GM21825 (cell line): ENCODE measurements around the gene CDKAL1.

Source experiments
- ATAC-seq: cut with Tn5 transposase; IDR thresholded peaks from one replicate; pipeline ENCODE4 v1.9.1; 2021; ENCODE audit warnings: mild to moderate bottlenecking, moderate library complexity; ENCODE audit not compliant: unreplicated experiment

CDKAL1 gene

DNA sequence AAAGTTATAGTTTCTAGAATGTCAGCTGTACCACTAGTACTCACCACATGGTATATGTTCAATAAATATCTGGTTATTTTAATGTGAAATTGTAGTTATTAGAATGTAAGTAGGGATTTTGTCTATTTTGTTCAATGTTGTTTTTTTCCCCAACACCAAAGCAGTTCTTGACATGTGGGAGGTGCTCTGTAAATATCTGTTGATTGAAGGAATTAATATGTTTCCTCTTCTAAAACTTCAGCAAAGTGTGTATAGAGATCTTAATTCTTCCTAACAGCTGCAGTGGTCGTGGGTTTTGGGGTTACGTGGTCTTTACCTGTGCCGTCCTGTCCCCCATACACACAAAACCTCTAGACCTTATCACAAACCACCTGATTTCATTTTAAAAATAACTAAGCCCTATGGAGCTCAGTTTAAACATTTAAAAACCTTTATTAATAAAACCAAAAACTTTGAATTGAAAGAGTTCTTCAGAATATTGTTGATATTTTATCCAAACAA lies 587.4 kb downstream of the CDKAL1 start:
- no peak for ATAC-seq

DNA sequence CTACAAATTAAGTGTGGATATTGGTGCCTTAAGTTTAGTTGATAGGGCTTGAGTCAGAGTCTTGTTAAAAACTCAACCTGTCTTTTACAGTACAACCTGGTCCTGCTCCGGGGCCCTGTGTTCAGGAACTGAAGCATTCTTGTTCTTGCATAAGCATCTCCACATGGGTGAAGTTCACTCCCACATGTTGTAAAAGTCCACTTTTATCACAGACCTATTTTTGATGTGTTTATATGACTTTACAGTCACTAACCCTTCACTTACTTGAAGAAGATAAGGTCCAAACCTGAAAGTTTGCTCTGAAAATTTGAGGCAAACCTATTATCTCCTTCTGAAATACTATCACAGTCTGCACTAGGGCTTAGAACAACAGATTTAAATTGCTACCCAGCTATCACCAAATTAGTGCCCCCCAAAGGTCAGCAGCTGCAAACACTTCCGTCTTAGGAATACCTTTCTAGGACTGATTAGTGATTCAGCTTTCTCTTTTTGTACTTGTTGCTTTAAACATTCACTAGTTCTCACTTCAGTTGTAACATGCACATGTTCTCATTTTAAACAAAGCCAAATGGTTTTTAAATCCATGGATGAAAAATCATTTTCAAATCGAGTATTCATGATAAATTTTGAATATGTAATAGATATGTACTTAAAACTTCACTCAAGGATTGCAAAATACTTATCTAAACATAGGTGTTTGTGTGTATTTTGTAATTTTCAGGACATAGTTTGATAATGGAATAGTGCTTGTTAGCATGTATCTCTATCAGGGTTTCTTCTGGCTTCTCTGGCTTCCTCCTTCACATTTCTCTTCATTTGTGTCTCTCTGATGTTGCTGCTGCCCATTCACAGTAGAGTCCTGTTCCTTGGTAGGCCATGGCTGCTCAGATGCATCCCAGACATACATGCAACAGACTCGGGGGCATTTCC lies 589.5 kb downstream of the CDKAL1 start:
- ATAC-seq, result no peak

DNA sequence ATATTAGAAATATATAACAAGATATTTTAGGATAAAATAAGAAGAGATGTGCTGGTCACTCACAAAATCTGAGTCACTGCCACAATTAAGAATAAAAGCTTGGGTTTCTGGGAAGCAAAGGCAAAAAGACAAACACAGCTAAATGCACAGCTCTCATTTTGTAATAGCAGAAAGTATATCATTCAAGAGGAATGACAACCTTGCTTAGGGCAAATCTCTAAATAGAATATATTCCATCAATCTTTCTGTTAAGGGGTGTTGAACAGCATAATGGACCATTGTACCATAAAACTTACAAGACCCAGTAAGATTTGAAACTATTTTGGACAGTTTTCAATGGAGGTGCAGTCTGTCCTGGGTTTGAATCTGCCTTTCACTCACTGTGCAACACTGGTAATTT lies 594.3 kb downstream of the CDKAL1 start:
- ATAC-seq, result no peak

DNA sequence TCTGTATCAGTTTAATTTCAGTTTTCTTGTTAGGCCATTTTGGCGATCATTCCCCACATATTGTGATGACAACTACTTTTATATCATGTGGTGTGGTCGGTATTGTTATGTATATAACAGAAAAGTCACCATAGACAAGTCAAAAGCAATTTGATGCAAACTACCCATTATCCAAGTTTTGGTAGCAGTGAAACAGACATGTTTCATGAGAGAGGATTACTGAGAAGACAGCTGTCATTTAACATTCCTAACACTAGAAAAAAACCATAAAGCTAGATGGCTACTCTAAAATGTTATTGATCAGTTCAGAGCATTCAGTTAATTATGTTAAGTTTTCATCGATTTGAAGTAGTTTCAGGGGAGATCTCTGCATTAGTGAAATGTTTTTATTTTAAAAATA lies 597.1 kb downstream of the CDKAL1 start:
- ATAC-seq, result no peak

DNA sequence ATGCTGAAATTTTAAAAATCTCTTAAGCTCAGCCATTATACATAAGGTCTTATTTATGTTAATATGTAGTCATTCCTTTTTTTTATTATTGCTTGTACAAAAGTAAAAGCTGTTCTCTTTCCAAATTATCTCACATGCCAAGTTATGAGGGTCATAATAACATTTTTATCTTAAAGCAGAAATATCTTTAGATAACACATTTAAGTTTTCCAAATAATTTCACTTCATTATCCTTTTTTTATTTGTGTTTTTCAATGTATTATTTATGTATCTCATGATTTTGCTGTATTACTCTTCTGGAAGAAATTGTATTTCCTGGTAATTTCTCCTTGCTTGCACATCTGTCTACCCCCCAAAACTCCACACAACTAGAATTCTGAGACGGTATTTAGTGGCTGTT lies 598.2 kb downstream of the CDKAL1 start:
- no peak for ATAC-seq

DNA sequence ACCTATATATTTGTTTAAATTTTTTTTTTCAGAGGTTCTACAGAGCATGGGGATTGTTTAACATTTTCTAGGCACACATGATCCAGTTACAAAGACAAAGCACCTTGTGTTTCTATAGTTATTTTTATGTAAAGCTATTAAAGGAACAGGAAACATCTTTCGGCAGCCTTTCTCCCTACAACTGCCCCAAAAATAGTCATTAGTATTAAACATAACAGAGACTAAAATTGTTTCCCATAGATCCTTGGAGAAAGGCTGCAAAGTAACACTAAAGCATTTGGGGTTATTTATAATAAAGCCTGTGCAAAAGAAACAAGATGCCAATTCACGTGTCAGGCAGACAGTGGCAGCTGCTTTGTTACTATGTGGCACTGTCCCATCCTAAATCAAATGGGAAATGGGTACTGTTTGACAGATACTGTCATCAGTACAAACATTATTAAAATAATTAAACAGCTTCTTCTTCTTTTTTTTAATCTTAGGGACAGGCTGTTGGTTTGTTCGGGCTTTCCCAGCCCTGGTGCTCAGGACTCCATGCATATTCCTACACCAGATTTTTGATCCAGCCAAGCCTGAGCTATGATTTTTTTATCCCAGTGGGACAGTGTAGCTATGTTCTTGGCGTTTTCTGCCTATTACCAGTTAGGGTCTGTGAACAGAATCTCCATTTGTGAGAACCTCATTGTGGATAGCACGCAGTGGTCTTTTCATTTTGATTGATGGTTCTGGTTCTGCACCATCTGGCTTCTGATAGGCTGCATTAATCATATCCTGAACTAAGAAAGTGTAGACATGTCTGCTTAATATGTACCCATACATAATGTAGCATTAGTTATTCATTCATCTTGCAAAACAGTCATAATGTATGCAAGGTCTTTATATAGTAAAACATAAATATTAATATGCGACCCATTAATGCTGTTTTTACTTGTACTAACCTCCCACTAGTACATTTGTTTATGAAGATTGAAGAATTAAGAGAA lies 598.9 kb downstream of the CDKAL1 start:
- no peak for ATAC-seq

DNA sequence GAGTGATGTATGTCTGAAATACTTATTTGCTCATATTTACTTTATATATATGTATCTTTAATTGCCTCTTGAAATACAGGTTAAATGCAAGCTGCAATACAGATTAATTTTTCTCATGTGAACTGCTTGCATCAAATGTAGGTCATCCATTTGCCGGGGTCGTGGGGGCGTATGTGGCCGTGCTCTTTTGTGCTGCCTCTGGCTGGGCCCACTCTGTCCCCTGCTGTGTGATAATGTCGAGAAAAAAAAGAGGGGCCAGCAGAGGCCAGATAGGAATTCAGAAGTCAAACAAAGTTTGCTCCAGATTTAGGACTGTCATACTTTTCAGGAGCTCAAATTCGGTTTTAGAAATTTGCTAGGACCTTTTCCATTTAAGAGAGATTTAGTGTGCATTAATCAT lies 599.6 kb downstream of the CDKAL1 start:
- no peak for ATAC-seq

DNA sequence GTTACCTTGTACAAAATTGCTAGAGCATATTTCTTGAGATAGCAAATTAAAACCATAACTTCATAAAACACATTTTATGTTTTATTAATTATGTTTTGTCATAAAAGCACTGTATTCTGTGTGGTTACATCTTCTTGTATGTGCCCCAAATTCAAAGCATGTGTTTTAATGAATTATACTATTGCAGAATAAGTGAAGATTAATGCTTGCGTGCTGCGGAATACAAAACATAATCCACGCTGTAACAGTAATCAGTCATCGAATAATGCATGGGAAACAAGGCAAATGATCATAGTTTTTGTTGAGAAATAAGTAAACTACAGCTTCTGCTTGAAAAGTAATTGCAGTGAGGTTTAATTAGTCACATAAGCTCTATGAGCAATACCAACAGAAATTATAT lies 600.1 kb downstream of the CDKAL1 start:
- no peak for ATAC-seq

DNA sequence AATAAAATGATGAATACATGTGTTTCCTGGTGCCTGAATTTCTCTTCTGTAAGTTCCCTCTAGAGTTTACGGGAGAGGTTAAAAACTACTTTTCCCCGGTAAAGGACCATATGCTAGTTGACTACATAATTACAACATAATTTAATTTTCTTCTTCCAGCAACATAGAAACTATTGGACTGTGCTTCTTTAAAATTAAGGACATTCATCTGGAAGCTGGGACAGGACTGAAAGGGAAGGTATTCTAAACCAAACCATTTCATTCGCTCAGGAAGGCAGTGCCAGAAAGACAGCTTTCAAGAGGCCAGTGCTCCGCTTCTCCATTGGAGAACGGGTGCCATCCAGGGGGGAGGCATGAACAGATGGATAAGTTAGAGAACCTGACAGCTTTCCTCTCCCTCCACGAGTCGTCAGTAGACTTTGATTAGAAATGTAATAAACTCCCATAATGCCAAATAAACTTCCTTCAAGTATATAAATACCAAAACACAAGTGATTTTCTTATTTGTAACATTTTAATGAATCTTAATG lies 601.3 kb downstream of the CDKAL1 start:
- no peak for ATAC-seq

DNA sequence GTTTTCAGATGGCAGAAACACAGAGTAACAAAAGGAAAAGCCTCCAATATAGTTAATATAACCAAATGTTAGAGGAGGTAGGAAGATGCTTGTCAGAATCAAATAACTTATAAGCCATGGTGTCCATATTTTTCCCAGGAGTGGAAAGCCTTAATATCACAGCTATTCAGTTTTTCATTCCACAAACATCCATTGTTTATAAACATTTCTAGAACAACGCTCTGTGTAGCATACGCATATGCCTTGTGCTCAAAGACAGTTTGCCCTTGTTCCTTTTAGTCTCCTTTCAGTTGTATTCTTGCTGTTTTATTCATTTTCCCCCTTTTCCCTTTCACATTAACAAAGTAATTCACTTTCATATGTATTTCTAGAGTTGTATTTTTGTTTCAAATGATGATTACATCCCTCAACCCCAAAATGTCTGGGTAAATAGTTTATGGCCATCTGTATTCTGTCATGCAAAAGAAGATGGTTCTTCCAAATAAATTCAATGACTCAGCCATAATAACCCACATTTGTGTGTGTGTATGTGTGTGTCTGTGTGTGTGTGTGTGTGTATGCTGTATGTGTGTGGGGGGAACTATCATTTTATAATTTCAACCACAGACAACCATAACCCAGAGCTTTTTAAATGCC lies 603.6 kb downstream of the CDKAL1 start:
- no peak for ATAC-seq

DNA sequence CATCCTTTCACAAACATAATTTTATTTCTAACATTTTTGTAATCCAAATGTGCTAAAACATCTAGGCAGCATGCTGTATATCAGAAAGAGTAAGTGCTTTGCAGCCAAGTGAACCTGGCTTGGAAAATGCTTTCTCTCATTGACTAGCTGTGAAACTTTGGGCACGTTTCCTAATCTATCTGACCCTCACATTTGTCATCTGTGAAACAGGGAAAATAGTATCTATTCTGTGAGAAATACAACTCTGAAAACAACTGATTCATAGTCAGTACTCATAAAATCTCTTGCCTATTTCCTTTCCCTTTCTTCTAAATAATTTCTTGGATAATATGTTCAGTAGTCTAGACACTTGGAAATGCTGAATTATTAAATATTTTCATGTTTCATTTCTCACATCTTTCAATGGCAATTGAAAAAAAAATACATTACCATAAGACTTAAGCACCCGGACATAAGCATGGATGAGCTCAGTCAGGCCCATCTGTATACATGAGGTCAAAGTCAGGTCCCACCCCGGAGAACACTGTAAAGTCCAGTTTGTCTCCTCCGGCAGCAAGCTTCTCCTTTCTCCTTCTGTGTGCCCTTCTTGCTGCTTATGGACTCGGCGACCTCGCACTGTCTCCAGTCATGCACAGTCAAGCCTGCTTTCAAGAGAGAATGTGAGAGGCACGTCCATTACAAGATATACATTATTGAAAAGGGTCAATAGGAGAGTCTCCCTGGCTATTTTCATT lies 604.2 kb downstream of the CDKAL1 start:
- no peak for ATAC-seq

DNA sequence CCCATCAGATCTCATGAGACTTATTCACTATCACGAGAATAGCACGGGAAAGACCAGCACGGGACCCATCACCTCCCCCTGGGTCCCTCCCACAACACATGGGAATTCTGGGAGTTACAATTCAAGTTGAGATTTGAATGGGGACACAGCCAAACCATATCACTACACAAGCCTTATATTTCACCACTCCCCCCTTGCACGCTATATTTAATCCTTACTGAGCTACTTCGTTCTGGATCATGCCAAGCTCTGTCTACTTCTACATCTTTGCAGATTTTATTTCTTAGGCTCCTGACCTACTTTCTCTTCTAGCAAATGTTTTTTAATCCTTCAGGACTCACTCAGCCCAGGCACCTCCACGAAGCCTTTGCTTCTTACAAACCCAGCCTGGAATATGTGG lies 606.7 kb downstream of the CDKAL1 start:
- ATAC-seq, result no peak

DNA sequence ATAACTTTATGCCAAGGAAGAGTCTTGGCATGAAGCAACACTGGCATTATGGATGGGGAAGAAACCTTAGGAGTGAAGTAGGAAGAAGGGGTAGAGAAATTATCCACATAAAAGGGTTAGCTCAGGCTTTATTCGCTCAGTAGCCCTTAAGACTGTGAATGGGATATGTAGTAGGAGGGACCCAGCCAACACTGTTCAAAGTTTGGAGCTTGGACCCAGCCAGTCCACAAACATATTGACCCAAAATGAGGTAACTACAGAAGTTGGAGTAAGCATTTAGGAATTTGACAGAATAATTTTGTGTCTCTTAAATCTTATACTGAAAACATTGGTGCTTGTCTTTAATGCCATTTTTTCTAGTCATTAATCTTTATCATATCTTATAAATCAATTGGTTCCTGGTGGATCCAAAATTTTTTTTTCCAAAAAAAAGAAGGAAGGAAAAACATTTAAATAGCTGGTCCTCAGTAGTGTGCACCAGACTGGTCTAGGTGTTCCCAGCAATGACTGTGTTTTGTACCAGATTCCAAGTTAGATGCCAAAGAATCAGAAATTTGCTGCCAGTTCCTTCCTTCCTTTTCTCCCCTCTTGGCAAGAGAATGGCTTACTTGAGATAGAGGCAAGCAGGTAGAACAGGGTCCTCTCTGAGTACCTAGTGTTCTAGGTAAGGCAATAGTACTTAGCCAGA lies 607.5 kb downstream of the CDKAL1 start:
- no peak for ATAC-seq

DNA sequence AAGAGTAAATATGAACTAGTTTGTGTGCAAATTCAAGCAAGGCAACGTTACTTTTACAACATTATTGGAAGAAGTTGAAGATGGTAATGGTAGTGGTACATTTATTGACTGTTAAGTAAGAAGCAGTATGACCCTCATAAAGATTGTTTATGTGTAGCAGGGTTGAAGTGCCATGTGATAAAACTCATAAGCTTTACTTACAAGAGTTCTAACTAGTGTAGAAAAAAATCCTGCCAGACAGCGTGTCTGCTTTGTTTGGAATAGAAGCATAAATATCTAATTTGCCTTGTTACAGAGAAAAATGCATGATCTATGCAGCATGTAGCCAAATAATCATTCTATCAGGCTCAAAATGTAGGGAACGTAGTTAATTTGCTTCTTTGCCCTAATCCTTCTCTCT lies 608.5 kb downstream of the CDKAL1 start:
- no peak for ATAC-seq

DNA sequence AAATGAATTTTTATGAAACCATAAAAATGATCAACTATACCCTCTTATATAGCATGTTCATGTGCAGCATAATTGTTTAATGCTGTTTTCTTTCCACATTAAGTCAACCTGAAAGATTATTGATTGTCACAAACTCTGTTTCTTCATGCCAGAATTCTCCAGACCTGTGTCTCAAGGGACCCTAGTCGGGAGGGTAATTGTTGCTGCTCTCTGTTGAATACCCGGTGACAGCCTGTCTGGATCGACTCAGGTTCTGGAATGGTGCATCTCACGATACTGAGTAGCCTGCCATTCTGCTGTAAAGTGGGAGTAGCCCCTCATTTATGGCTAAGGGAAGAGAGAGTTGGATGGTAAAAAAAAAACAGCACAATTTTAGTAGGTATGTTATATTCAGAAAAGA lies 609.4 kb downstream of the CDKAL1 start:
- ATAC-seq, result no peak

DNA sequence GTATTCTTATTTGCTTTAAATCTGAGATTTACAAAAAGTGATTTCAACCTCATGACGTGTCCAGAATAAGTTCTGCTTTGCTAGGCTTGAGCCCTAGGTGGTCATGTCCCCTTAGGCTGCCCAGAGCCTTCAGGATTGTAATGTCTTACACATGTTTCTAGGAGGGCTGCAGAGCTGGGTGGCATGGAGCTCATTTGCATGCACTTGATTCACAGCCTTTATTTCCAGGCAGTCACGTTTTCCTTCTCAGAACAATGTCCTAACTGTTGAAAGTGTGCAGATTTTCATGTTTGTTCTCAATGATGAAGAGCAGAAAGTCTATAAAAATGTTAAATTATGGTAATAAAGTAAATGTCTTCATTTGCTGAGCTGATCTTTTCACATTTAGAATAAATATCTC lies 610.7 kb downstream of the CDKAL1 start:
- ATAC-seq, result no peak

DNA sequence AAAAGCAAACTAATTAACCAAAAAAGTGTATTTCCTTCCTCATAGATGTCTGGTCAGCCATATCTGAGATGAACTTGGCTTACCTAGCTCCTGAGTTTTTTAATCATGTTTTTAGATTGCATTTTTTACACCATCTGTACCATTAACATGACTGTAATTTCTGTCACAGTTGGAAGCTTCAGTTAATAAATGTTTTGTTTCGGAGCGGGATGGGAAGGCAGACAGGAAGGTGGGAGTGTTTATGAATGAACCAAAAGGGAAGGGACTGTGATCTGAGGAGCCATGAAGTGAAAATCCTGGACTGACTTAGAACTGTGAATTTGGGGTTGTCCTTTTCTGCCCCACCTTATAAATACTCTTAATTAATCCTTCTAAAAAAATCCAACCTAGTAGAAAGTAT lies 613.7 kb downstream of the CDKAL1 start:
- no peak for ATAC-seq

DNA sequence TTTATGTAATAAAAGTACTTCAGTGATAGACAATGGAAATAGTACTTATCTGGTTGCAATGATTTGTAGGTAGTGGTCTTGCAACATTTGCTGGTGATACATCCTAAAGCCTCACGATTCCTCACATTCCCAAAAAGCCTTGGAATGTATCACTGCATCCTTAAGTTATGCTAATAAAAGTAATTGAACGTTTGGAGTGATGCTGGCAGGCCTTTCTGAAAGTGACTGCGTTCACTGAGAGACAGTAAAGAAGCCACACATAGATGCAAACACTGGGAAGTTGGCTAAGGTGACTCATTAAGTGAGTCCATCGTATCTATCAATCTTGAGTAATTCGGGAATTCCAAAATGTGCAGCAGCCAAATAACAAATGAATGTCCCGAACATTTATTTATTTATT lies 615.2 kb downstream of the CDKAL1 start:
- ATAC-seq, result no peak

DNA sequence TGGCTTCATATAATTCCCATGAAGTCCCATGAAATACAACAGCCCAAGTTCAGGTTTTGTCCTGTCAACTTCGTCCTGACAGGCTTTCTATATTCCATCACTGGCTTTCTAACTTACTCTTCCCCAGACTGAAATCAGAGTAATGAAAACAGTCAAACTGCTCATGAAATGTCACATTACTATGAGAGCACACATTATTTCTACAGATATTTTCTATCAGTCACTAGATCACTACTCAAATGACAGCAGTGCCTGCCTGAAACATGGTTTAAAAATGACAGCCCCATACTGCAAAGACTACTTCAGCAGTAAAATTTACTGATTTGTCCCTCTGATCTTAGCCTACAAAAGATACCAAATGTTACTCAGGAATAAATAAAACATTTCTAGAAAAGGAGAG lies 616.4 kb downstream of the CDKAL1 start:
- no peak for ATAC-seq

DNA sequence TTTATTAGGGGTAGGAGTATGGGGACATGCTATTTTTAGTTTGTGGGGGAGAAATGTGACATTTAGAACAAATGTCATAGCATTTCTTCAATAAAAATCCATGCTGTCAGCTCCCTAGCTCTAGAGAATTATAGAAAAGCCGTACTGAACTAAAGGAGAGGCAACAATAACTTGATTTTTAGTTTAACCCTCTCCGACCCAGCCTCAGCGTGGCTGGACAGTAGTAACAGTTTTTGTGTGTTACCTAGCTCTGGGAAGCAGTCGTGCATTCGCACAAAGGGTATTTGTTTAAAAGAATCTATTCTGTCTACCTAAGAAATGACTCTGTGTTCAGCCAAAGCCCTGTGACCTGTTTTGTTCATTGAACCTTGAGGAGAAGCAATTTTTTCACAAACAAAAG lies 616.9 kb downstream of the CDKAL1 start:
- ATAC-seq, result no peak
